Urothelium cell line (cell line): ENCODE results near the gene CCL3.
"Not testable (repeated sequence)": the region's sequence is repeated elsewhere in the genome, so short reads cannot be mapped to it uniquely, and the experiment has no call there.

ENCODE experiments used
- DNase-seq: peaks from one replicate; pipeline ENCODE4 v3.0.0; 2011; ENCODE audit warnings: low spot score, mixed read lengths
- FAIRE-seq: peaks from 2 replicates; lab custom pipeline; 2011; peaks lifted over from hg19 to GRCh38; lab: Jason Lieb, UNC

Gene CCL3

GRCh38 chr17:36117505-36118382, 27.8 kb upstream of the CCL3 start:
- FAIRE-seq (no peak), DNase-seq (peak; percentile 44)

DNA sequence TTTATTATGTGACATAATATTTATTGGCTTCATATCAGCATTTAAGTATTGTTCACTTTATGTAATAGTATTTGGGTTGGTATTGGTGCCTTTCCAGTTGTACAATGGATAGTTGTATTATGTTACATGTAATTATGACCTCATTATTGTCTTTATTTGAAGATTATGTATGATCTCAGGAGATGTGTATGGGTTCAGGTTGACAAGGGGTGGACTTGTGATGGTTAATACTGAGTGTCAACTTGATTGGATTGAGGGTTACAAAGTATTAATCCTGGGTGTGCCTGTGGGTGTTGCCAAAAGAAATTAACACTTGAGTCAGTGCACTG, 25.7 kb upstream of the CCL3 start:
- not testable (repeated sequence) for FAIRE-seq, DNase-seq

DNA sequence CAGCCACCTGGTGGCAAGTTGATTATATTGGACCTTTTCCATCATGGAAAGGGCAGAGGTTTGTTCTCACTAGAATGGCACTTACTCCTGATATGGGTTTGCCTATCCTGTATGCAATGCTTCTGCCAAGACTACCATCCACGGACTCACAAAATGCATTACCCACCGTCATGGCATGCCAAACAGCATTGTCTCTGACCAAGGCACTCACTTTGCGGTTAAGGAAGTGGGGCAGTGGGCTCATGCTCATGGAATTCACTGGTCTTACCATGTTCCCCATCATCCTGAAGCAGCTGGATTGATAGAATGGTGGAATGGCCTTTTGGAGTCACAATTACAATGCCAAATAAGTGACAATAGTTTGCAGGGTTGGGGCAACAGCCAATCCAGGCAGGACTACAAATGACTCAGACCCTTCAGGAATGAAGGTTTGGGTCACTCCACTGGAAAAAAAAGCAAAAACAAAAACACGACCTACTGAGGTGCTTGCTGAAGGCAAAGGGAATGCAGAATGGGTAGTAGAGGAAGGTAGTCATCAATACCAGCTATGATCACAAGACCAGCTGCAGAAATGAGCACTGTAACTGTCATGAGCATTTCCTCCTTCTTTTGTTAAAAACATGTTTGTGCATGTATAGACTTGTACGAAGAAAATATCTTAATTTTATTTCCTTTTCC, 25.2 kb upstream of the CCL3 start:
- DNase-seq = peak; percentile 73
- not testable (repeated sequence) for FAIRE-seq

DNA sequence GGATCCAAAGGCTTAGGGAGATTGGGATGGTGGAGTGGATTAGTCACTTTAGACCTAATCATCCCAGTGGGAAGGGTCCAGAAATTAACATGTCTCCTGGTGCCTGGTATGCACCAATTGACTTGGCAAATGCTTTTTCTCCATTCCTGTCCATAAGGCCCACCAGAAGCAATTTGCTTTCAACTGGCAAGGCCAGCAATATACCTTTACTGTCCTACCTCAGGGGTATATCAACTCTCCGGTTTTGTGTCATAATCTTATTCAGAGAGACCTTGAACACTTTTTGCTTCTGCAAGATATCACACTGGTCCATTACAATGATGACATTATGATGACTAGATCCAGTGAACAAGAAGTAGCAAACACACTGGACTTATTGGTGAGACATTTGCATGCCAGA, 23.2 kb upstream of the CCL3 start:
- FAIRE-seq, DNase-seq: not testable (repeated sequence)

GRCh38 chr17:36112572-36112971, 22.6 kb upstream of the CCL3 start:
- no peak for DNase-seq
- FAIRE-seq = no peak

- FAIRE-seq (no peak), DNase-seq (no peak)
Measured at GRCh38 chr17:36111068-36111490, 21.1 kb upstream of the CCL3 start.

DNA sequence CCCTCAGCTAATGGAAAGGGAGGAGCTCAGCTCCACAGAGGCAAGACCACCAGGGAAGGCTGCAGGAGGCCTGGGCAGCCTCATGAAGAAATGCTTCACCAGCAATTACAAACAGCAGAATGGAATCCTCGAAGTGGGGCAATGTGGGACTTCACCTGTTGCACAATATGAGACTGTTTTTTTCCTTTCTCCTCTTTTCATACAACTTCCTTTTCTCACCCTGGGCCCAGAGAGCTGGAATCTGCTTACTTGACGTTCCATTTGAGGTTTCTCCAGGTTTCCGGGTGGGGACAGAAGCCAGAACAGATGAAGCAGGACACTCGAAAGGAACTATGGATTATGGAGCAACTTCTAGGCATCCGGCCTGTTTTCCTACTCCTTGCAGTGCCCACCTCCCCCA, 18.3 kb upstream of the CCL3 start:
- DNase-seq, FAIRE-seq: not testable (repeated sequence)

GRCh38 chr17:36107660-36108059, 17.7 kb upstream of the CCL3 start:
- DNase-seq (no peak), FAIRE-seq (no peak)

- FAIRE-seq (no peak), DNase-seq (no peak)
Measured at GRCh38 chr17:36106493-36106835, 16.5 kb upstream of the CCL3 start.

DNA sequence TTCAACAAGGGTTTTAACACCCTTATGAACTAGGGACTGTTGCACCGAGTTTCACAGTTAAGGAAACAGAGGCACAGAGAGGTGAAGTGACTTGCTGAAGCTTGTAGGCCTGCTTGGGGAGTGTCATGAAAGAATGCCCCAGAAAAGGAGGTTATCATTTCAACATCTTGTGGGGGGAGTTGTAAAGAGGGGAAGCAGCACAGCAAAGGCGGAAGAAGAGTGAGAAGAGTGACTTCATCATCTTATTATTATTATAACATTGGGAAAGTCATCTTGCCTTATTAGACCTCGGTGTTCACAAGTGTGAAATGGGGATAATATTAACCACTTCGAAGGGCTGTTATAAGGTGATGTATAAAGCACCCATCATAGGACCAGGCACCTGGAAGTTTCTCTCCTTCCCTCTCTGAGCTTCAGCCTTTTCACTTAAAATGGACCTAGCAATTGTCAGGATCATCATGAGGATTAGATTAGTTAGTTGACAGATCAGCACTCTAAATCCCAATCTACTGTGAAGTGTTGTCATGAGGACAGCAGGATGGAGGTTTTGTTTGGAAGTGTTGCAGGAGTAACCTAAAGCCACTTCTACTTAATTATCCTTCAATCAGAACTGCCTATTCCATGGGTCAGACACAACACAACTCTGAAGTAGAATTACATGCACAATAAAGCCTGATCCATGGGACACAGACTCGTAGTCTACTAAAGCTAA, 16.0 kb upstream of the CCL3 start:
- no peak for FAIRE-seq
- no peak for DNase-seq

DNA sequence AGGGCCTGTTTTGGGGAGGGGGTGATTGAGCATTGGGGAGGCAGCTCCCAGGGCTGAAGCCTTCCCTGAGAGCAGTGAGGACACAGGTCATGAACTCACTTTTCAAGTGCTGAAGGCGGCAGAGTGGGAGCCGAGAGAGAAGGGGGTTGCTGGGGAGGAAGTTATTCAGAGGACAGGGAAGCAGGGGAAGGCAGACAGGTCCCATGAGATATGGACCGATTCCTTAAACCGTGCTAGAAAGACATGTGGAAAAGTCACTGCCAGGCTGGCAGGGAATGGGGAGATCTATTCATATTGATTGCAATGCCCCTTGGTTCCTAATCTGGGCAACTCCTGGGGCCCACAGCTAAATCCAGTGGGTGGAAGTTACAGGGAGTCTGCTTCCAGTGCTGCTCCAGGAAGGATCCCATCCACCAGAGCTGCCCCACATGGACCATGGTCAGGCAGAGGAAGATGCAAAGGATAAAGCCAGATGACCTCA, 14.8 kb upstream of the CCL3 start:
- FAIRE-seq = no peak
- no peak for DNase-seq

DNA sequence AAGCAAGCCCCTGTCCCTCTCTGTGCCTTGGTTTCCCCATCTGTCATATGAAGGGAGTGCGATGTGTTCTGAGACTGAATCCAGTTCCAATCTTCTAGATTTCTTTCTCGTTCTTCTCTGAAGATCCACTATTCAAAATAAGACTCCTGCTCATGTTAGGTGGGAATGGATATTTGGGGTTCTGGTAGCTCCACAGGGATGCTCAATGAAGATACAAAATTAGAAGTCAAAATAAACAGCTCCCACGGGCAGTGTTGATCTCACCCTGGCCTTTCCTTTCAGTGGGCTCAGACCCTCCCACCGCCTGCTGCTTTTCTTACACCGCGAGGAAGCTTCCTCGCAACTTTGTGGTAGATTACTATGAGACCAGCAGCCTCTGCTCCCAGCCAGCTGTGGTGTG, 14.3 kb upstream of the CCL3 start:
- not testable (repeated sequence) for DNase-seq, FAIRE-seq

DNA sequence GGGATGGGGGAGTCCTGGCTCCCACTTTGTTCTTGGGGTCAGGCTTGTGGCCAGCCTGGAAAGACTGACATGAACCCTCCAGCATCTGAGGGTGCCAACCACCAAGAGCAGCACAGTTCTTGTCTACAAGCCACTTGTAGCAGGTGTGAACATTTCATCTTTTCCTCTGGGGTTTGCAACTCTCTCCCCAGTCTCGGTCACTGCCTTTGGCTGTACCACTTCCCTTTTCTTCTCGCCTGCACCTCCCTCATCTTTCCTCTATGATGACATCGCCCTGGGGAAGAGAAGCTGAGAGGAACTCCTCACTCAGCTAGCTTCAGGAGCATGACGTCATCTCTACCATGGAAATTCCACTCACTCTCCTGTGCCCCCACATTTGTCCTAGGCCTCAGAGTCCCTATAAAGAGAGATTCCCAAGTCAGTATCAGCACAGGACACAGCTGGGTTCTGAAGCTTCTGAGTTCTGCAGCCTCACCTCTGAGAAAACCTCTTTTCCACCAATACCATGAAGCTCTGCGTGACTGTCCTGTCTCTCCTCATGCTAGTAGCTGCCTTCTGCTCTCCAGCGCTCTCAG, 13.5 kb upstream of the CCL3 start, which contains the start of gene CCL4:
Gene CCL4 (plus strand): TSS at position 427 of the 575 bp plus-strand sequence. CDS start 79 bp downstream, at position 506.
- DNase-seq, FAIRE-seq: not testable (repeated sequence)

DNA sequence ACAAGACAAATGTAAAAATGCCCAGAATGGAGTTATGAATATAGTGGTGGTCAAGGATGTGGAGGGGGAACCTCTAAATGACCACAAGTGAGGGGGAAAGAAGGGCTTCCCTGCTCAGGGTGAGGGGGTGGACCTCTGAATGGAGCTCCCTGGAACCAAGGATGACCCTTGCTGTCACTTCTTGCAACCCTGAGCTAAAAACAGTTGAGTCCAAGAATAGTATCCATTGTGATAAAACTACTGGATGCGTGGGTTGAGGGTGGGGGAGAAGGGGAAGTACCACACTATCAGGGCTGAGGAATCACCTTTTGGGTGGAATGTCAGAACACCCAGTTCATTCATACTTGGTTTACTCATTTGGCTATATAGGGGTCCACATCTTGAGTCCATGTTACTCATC, 9.1 kb upstream of the CCL3 start:
- DNase-seq, FAIRE-seq: not testable (repeated sequence)

DNA sequence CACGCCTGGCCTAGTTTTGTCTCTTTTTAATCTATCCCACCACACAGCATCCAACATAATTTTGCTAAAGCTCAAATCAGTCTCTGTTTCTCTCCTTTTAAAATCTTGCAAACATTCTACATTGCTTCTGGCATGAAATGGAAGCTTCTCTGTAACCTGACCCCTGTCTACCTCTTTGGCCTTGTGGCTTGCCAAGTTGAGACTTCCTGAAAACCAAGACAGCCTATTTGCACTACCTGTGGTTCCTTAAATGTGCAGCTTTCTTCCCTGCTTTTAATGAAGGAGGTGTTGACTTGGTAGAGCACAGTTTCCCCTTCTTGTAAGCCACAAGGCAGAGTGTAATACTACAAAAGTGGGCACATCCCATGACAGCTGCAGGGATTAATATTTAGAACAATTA, 6.0 kb upstream of the CCL3 start:
- DNase-seq (no peak), FAIRE-seq (no peak)

DNA sequence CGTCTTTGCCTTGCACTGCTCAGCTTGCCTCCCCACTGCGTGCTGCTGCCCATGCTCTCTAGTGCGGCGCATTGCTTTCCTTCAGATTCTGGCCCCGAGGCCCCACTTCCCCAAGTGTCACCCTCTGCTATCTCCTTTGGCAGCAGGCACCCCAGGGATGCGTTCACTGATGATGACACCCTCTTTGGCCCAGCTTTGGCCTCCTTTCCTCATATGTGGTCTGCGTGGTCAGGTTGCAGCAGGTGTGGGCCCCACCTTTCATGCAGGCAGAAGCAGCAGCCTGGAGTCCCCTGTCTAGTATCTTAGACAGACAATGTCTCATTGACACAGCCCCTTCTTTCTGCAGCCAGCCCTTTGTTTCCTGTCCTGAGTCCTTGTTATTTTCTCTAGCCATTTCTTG, 4.8 kb upstream of the CCL3 start:
- no peak for FAIRE-seq
- no peak for DNase-seq

DNA sequence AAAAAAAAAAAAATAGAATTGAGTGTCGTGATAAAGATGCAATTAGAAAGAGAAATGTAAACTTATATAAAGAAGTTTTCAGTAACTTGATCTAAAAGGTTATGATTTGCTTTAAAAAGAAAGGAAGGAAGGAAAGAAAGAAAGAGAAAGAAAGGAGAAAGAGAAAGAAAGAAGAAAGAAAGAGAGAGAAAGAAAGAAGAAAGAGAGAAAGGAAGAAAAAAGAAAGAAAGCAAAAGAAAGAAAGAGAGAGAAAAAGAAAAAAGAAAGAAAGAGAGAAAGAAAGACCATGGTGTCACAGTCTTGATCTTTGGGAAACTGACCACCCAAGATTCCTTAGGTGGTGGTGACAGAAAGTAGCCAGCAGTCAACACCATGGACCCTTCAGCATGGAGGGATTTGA, 4.3 kb upstream of the CCL3 start:
- DNase-seq (no peak), FAIRE-seq (no peak)

DNA sequence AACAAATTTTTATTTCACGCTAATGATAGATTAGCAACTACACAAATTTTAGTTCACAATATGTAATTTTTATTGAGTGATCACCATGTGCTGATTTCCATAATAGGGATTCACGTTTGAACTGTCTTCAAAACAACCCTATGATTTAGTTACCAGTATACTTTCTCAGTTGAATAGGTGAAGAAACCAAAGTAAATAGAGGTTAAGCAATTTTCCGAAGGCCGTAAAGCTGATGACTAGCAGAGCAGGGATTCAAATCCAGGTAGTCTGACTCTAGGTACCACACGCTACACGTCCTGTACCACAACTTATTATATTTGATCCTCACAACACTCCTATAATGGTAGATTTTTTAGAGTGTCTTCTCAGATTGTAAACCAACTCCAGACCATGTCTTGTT, 2.8 kb upstream of the CCL3 start:
- FAIRE-seq = not testable (repeated sequence)

DNA sequence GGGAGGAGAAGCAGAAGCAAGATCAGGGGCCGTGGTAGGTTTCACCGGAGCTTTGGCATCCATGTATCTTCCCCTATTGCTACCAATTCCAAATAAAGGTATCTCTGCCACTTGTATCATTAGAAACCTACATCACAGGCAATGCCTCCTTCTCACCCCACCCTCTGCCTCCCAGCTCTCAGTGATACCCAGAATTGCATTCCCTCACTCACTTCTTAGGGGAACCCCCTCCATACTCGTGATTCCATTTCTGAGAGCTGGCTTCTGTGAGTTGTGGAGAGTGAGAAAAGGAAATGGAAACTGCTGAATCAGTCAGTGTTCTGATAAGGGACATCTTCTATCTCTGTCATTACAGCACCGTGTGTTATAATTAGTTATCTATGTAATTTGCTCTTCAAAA, 2.3 kb upstream of the CCL3 start:
- FAIRE-seq (no peak), DNase-seq (no peak)

More for the DNA sequence above, 2.8 kb upstream of the CCL3 start:
- DNase-seq = not testable (repeated sequence)

DNA sequence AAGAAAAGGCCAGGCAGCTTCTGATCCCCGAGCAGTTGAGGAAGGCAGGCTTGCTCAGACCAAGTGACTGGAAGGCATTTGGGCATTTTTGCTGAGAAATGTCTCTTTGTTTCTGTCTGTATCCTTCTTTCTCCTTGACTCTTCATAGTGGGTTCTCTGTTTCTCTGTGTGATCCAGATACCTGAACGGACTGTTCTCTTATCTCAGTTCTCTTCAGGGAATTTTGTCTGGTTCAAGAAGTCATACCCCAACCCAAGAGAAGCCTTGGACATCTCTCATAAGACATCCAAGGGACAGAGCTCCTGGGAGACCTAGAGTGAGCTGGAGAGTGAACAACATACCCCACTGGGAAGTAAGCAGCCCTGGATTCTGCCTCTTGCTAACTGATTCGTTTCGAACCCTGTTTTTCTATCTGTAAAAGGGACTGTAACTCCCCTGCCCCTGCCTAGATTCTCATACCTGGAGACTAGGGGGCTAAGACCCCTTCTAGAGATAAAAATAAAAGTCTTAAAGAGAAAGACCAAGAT, 541 bp downstream of the CCL3 start:
- no peak for DNase-seq
- FAIRE-seq = no peak
